ENCODE measurements around the gene HLA-A.
A peak's percentile ranks its signal among the peaks of the same experiment; 100 is the strongest.

DNA sequence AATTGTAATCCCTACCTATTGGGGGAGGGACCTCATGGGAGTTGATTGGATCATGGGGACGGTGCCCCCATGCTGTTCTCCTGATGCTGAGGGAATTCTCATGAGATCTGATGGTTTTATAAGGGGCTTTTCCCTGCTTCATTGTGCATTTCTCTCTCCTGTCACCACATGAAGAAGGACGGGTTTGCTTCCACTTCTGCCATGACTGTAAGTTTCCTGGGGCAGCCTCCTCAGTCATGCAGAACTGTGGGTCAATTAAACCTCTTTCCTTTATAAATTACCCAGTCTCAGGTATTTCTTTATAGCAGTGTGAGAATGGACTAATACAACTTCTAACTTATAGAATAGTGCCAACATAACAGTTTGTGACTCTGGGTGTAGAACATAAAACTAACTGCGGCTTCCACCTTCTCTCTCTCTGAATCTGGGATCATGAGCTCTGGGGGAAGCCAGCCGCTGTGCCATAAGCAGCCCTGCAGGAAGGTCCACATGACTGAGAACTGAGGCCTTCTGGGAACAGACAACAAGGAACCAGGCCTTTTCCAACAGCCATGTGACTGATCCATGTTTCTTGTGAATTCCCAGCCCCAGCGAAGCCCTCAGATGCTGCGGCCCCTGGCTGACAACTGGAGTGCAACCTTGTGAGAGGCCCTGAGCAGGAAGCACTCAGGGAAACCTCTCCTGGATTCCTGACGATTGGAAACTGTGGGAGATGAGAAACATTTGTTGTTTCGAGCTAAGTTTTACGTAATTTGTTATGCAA, 3.4 kb upstream of the HLA-A start:
- TF ChIP-seq, protein P1, sequence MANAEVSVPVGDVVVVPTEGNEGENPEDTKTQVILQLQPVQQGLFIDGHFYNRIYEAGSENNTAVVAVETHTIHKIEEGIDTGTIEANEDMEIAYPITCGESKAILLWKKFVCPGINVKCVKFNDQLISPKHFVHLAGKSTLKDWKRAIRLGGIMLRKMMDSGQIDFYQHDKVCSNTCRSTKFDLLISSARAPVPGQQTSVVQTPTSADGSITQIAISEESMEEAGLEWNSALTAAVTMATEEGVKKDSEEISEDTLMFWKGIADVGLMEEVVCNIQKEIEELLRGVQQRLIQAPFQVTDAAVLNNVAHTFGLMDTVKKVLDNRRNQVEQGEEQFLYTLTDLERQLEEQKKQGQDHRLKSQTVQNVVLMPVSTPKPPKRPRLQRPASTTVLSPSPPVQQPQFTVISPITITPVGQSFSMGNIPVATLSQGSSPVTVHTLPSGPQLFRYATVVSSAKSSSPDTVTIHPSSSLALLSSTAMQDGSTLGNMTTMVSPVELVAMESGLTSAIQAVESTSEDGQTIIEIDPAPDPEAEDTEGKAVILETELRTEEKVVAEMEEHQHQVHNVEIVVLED (CRISPR knock-in tag; IDR thresholded peaks at IDR 0.05; ENCODE audit: borderline replicate concordance): no peak
- TF ChIP-seq MTF1 (CRISPR knock-in tag; IDR thresholded peaks at IDR 0.05): no peak
- TF ChIP-seq, protein P2, sequence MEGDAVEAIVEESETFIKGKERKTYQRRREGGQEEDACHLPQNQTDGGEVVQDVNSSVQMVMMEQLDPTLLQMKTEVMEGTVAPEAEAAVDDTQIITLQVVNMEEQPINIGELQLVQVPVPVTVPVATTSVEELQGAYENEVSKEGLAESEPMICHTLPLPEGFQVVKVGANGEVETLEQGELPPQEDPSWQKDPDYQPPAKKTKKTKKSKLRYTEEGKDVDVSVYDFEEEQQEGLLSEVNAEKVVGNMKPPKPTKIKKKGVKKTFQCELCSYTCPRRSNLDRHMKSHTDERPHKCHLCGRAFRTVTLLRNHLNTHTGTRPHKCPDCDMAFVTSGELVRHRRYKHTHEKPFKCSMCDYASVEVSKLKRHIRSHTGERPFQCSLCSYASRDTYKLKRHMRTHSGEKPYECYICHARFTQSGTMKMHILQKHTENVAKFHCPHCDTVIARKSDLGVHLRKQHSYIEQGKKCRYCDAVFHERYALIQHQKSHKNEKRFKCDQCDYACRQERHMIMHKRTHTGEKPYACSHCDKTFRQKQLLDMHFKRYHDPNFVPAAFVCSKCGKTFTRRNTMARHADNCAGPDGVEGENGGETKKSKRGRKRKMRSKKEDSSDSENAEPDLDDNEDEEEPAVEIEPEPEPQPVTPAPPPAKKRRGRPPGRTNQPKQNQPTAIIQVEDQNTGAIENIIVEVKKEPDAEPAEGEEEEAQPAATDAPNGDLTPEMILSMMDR (CRISPR knock-in tag; IDR thresholded peaks at IDR 0.05): peak; percentile 51; the same call in 1 of the 2 replicates
- TF ChIP-seq FOXA1 (IDR thresholded peaks at IDR 0.05): no peak
- no peak for TF ChIP-seq FOXA1 (CRISPR knock-in tag; IDR thresholded peaks at IDR 0.05)
- TF ChIP-seq SP4 (CRISPR knock-in tag; IDR thresholded peaks at IDR 0.05): no peak
- no peak for TF ChIP-seq ZNF558 (CRISPR knock-in tag; IDR thresholded peaks at IDR 0.05; ENCODE audit: borderline replicate concordance)
- TF ChIP-seq, protein P3, sequence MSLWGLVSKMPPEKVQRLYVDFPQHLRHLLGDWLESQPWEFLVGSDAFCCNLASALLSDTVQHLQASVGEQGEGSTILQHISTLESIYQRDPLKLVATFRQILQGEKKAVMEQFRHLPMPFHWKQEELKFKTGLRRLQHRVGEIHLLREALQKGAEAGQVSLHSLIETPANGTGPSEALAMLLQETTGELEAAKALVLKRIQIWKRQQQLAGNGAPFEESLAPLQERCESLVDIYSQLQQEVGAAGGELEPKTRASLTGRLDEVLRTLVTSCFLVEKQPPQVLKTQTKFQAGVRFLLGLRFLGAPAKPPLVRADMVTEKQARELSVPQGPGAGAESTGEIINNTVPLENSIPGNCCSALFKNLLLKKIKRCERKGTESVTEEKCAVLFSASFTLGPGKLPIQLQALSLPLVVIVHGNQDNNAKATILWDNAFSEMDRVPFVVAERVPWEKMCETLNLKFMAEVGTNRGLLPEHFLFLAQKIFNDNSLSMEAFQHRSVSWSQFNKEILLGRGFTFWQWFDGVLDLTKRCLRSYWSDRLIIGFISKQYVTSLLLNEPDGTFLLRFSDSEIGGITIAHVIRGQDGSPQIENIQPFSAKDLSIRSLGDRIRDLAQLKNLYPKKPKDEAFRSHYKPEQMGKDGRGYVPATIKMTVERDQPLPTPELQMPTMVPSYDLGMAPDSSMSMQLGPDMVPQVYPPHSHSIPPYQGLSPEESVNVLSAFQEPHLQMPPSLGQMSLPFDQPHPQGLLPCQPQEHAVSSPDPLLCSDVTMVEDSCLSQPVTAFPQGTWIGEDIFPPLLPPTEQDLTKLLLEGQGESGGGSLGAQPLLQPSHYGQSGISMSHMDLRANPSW (CRISPR knock-in tag; IDR thresholded peaks at IDR 0.05; ENCODE audit: borderline replicate concordance): no peak
- TF ChIP-seq SRSF9 (IDR thresholded peaks at IDR 0.05; ENCODE audit: borderline replicate concordance, insufficient read depth, low read depth, low read length, poor library complexity, severe bottlenecking): no peak
- TF ChIP-seq NCOA2 (CRISPR knock-in tag; IDR thresholded peaks at IDR 0.05): no peak
- no peak for TF ChIP-seq MAFF (IDR thresholded peaks at IDR 0.05; ENCODE audit: low read depth, low read length)
- no peak for TF ChIP-seq YY1 (IDR thresholded peaks at IDR 0.05; ENCODE audit: insufficient read depth, insufficient replicate concordance, low read depth, low read length)
- TF ChIP-seq EP300 (IDR thresholded peaks at IDR 0.05; ENCODE audit: low read depth in 2 of 2, low read length in 2 of 2): no peak
- TF ChIP-seq EP300 (CRISPR knock-in tag; IDR thresholded peaks at IDR 0.05; ENCODE audit: borderline replicate concordance): no peak
- TF ChIP-seq PCBP1 (IDR thresholded peaks at IDR 0.05; ENCODE audit: borderline replicate concordance, low read depth, low read length): no peak
- TF ChIP-seq ZKSCAN8 (CRISPR knock-in tag; IDR thresholded peaks at IDR 0.05; ENCODE audit: borderline replicate concordance): no peak

All from HepG2 (cell line).